Measurements from ENCODE around the gene GPR157. TPM values are rescaled to one million over a fixed set of nuclear protein-coding genes. Genes with fewer than 3 reads are reported as not detected.

GPR157 gene
- total and polyA plus RNA-seq, 4 donors, result 3.7 to 29.3 (median 7.3) TPM

- no peak overlapping the region for H3K4me3 ChIP-seq
- H3K27me3 ChIP-seq (ENCODE audit: control insufficient read depth in 3 of 3, insufficient read depth in 3 of 3, low read length in 2 of 3), result no peaks in the 10 kb centered on the region
- no peak overlapping the region for H3K9ac ChIP-seq (ENCODE audit: insufficient read depth in 1 of 2, low read length in 2 of 2)
- H3K9me3 ChIP-seq (ENCODE audit: control insufficient read depth in 4 of 4, insufficient read depth in 3 of 4, low read length in 3 of 4), result no peaks in the 10 kb centered on the region
- TF ChIP-seq CTCF (IDR thresholded peaks at IDR 0.05; ENCODE audit: control extremely low read depth, extremely low read depth), result no peak
- DNase-seq, result no peak
- WGBS, 2 donors, result 54% methylated on average over 19 of the region's 19 CpGs
- no peak for ATAC-seq (ENCODE audit: insufficient read depth, low FRiP score)
- no peak overlapping the region for H3K27ac ChIP-seq (ENCODE audit: low read depth in 1 of 2, low read length in 1 of 2)
- no peaks in the 10 kb centered on the region for H3K36me3 ChIP-seq (ENCODE audit: control insufficient read depth in 4 of 4, insufficient read depth in 4 of 4, low read length in 4 of 4)
- peaks cover 0 to 17% (median 12%) of the 10 kb centered on the region in 5 donors for H3K4me1 ChIP-seq (ENCODE audit: control insufficient read depth in 5 of 5, insufficient read depth in 5 of 5, low read length in 5 of 5)
Measured at GRCh38 chr1:9078752-9079500, 50.0 kb downstream of the GPR157 start.

GRCh38 chr1:9078015-9078751, 50.7 kb downstream of the GPR157 start:
- Histone ChIP-seq H3K27me3 (ENCODE audit: control insufficient read depth in 3 of 3, insufficient read depth in 3 of 3, low read length in 2 of 3) (no peaks in the 10 kb centered on the region), H3K4me3 (no peak overlapping the region), H3K27ac (ENCODE audit: low read depth in 1 of 2, low read length in 1 of 2) (no peak overlapping the region), H3K9me3 (ENCODE audit: control insufficient read depth in 4 of 4, insufficient read depth in 3 of 4, low read length in 3 of 4) (no peaks in the 10 kb centered on the region), H3K36me3 (ENCODE audit: control insufficient read depth in 4 of 4, insufficient read depth in 4 of 4, low read length in 4 of 4) (no peaks in the 10 kb centered on the region), H3K9ac (ENCODE audit: insufficient read depth in 1 of 2, low read length in 2 of 2) (no peak overlapping the region), H3K4me1 (ENCODE audit: control insufficient read depth in 5 of 5, insufficient read depth in 5 of 5, low read length in 5 of 5) (peaks cover 0 to 16% (median 11%) of the 10 kb centered on the region in 5 donors)
- ATAC-seq (ENCODE audit: insufficient read depth, low FRiP score), result no peak
- DNase-seq, result no peak
- no peak for TF ChIP-seq CTCF (IDR thresholded peaks at IDR 0.05; ENCODE audit: control extremely low read depth, extremely low read depth)
- 63 to 69% methylated on average over 9 of the region's 9 CpGs for WGBS, 2 donors

GRCh38 chr1:9075022-9075421, 53.9 kb downstream of the GPR157 start:
- ATAC-seq (ENCODE audit: insufficient read depth, low FRiP score), result no peak
- 17 to 25% methylated on average over 5 of the region's 5 CpGs for WGBS, 2 donors
- Histone ChIP-seq H3K4me3 (no peak overlapping the region), H3K4me1 (ENCODE audit: control insufficient read depth in 5 of 5, insufficient read depth in 5 of 5, low read length in 5 of 5) (peaks cover 0 to 5% (median 0%) of the 10 kb centered on the region in 5 donors), H3K27me3 (ENCODE audit: control insufficient read depth in 3 of 3, insufficient read depth in 3 of 3, low read length in 2 of 3) (no peaks in the 10 kb centered on the region), H3K9me3 (ENCODE audit: control insufficient read depth in 4 of 4, insufficient read depth in 3 of 4, low read length in 3 of 4) (no peaks in the 10 kb centered on the region), H3K27ac (ENCODE audit: low read depth in 1 of 2, low read length in 1 of 2) (no peak overlapping the region), H3K9ac (ENCODE audit: insufficient read depth in 1 of 2, low read length in 2 of 2) (no peak overlapping the region), H3K36me3 (ENCODE audit: control insufficient read depth in 4 of 4, insufficient read depth in 4 of 4, low read length in 4 of 4) (no peaks in the 10 kb centered on the region)
- TF ChIP-seq CTCF (IDR thresholded peaks at IDR 0.05; ENCODE audit: control extremely low read depth, extremely low read depth), result no peak
- no peak for DNase-seq
